NT2/D1 (cell line): Measurements from ENCODE around the gene SERINC5.
"Not testable (repeated sequence)": the region's sequence is repeated elsewhere in the genome, so short reads cannot be mapped to it uniquely, and the experiment has no call there.

Source experiments
- DNase-seq: peaks from one replicate; pipeline ENCODE4 v3.0.0-alpha.2; 2011; ENCODE audit warnings: low read depth, low spot score
- H3K27me3 ChIP-seq: 2 replicates; pipeline ENCODE4 v1.6.0; 2011; ENCODE audit warnings: mild to moderate bottlenecking; ENCODE audit not compliant: insufficient read length, insufficient read depth
- H3K36me3 ChIP-seq: 2 replicates; pipeline ENCODE4 v1.6.1; 2011; ENCODE audit warnings: mild to moderate bottlenecking, low read length, mixed read lengths; ENCODE audit not compliant: insufficient read depth, insufficient read length
- H3K4me1 ChIP-seq: 2 replicates; pipeline ENCODE4 v1.5.1; 2011; ENCODE audit not compliant: insufficient read depth, insufficient read length
- H3K4me3 ChIP-seq: 2 replicates; pipeline ENCODE4 v1.5.1; 2011; ENCODE audit warnings: low read depth; ENCODE audit not compliant: insufficient read length
- H3K9ac ChIP-seq: 2 replicates; pipeline ENCODE4 v1.6.0; 2011; ENCODE audit warnings: low read depth; ENCODE audit not compliant: insufficient read length
- H3K9me3 ChIP-seq: 2 replicates; pipeline ENCODE4 v1.5.1; 2011; ENCODE audit warnings: mild to moderate bottlenecking, low read length; ENCODE audit not compliant: insufficient read depth
- SUZ12 ChIP-seq: IDR thresholded peaks from 2 replicates; pipeline ENCODE4 v1.6.1; 2011; ENCODE audit not compliant: insufficient read length, insufficient read depth; ENCODE audit errors: extremely low read depth
- YY1 ChIP-seq: IDR thresholded peaks from 2 replicates; pipeline ENCODE4 v1.6.1; 2011; ENCODE audit not compliant: insufficient read length, insufficient read depth
- ZNF274 ChIP-seq: IDR thresholded peaks from 2 replicates; pipeline ENCODE4 v1.6.1; 2011; ENCODE audit warnings: mild to moderate bottlenecking, low read depth, low read length

The SERINC5 gene

DNA sequence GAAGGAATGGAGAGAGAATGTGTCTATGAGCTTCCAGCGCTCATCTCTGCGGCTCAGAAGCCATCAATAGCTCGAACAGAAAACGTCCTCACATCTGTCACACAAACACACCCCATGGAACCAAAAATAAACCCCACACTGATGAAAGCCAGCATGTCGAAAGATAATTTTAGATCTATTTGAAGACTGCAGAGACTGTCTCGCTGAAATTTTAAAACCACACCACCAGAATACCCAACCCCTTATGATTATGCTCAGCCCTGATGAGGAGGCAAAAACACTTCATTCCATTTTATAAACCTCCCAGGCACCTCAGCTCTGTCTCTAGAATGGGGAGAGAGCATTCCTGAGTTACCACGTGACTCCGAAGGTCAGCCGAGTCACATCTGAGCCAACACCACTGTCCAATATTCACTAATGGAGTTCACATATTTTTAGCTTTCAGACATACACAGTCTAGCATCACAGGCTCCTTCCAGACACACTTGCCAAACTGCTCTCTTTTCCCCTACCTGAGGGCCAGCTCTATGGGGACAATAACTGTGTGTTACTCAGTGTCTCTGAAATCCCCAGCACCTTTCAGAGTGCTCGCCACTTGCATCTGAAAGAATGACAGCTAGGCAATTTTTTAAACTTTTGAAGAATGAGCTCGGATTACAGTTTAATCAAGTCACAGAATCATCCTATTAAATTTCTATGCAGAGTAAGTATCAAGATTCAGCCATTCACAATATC, 63.2 kb downstream of the SERINC5 start:
- Histone ChIP-seq H3K4me3 (no peak overlapping the region), H3K9me3 (no peaks in the 10 kb centered on the region), H3K4me1 (peaks cover 8% of the 10 kb centered on the region), H3K36me3 (peaks cover 11% of the 10 kb centered on the region), H3K9ac (peak overlapping the region; percentile 16), H3K27me3 (no peaks in the 10 kb centered on the region)
- TF ChIP-seq ZNF274 (no peak), SUZ12 (no peak), YY1 (no peak)
- no peak for DNase-seq

DNA sequence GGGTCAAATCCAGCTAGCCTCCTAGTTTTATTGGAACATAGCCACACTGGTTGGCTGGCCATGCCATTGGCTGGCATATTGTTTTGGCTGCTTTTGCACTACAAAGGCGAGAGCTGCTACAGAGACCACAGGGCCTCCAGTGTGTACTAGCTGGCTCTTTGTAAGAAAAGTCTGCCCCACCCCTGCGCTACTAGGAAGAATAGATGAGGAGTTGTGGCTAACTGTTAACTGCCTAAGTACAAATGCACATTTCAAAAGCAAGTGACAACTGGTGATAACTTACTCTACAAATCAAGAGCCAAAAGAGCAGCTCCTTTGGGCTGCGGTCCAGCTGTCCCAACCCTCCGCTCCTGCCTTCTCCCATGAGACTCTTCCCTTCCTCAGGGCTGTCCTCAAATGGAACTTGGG, 63.9 kb downstream of the SERINC5 start:
- peak overlapping the region; percentile 16 for H3K9ac ChIP-seq

GRCh38 chr5:80191397-80191796, 64.5 kb downstream of the SERINC5 start:
- DNase-seq = no peak
- TF ChIP-seq YY1 (no peak), SUZ12 (no peak), ZNF274 (no peak)
- Histone ChIP-seq H3K9ac (no peak overlapping the region), H3K9me3 (no peaks in the 10 kb centered on the region), H3K36me3 (peaks cover 2% of the 10 kb centered on the region), H3K4me3 (no peak overlapping the region), H3K27me3 (no peaks in the 10 kb centered on the region), H3K4me1 (peaks cover 8% of the 10 kb centered on the region)

More for the DNA sequence above, 63.9 kb downstream of the SERINC5 start:
- Histone ChIP-seq H3K9me3 (no peaks in the 10 kb centered on the region), H3K4me1 (peaks cover 8% of the 10 kb centered on the region), H3K36me3 (peaks cover 8% of the 10 kb centered on the region), H3K27me3 (no peaks in the 10 kb centered on the region), H3K4me3 (no peak overlapping the region)
- TF ChIP-seq ZNF274 = no peak
- TF ChIP-seq YY1 = no peak
- TF ChIP-seq SUZ12 = no peak
- peak; percentile 82 for DNase-seq

DNA sequence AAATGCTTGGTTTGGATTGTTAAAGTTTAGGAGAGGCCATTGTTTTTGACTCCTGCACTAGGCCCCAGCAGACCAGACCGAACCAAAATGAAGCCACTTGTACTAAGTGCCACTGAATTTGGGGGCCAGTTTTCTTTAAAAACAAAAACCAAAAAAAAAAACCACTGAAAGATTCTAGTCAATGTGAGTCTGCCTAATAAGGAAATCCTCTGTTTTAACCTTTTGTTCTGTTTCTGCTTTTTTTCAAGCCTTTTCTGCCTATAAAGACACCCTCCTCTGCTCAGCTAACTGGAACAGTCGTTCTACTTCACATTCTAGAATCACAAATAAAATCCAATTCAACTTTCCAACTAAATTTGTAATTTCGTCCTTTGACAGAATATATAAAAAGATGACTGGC, 64.9 kb downstream of the SERINC5 start:
- no peaks in the 10 kb centered on the region for H3K27me3 ChIP-seq
- DNase-seq = no peak
- H3K4me3 ChIP-seq = no peak overlapping the region
- no peak for TF ChIP-seq YY1
- no peak for TF ChIP-seq SUZ12
- no peak for TF ChIP-seq ZNF274
- peaks cover 7% of the 10 kb centered on the region for H3K4me1 ChIP-seq
- no peak overlapping the region for H3K9ac ChIP-seq
- peaks cover 1% of the 10 kb centered on the region for H3K36me3 ChIP-seq
- no peaks in the 10 kb centered on the region for H3K9me3 ChIP-seq

DNA sequence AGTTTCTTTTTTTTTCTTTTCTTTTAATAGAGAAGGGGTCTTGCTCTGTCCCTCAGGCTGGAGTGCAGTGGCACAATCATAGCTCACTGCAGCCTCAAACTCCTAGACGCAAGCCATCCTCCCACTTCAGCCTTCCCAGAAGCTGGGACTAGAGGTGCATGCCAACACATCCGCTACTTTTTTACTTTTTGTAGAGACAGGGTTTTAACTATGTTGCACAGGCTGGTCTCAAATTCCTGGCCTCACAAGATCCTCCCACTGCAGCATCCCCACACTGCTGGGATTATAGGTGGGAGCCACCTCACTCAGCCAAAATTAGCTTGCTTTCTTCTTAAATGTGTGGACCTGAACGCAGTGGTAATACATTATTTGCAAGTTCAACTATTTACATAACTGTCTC, 66.1 kb downstream of the SERINC5 start:
- H3K4me1 ChIP-seq = peaks cover 9% of the 10 kb centered on the region
- H3K36me3 ChIP-seq = no peaks in the 10 kb centered on the region
- TF ChIP-seq ZNF274 = no peak
- TF ChIP-seq SUZ12 = no peak
- TF ChIP-seq YY1 = no peak
- no peak for DNase-seq
- H3K27me3 ChIP-seq = no peaks in the 10 kb centered on the region
- H3K9ac ChIP-seq = no peak overlapping the region
- no peak overlapping the region for H3K4me3 ChIP-seq
- H3K9me3 ChIP-seq = no peaks in the 10 kb centered on the region

GRCh38 chr5:80189201-80189600, 66.6 kb downstream of the SERINC5 start:
- no peak overlapping the region for H3K4me3 ChIP-seq
- no peak for TF ChIP-seq ZNF274
- TF ChIP-seq SUZ12 = no peak
- TF ChIP-seq YY1 = no peak
- H3K36me3 ChIP-seq = no peaks in the 10 kb centered on the region
- no peaks in the 10 kb centered on the region for H3K9me3 ChIP-seq
- H3K4me1 ChIP-seq = peaks cover 9% of the 10 kb centered on the region
- no peaks in the 10 kb centered on the region for H3K27me3 ChIP-seq
- no peak for DNase-seq
- no peak overlapping the region for H3K9ac ChIP-seq

DNA sequence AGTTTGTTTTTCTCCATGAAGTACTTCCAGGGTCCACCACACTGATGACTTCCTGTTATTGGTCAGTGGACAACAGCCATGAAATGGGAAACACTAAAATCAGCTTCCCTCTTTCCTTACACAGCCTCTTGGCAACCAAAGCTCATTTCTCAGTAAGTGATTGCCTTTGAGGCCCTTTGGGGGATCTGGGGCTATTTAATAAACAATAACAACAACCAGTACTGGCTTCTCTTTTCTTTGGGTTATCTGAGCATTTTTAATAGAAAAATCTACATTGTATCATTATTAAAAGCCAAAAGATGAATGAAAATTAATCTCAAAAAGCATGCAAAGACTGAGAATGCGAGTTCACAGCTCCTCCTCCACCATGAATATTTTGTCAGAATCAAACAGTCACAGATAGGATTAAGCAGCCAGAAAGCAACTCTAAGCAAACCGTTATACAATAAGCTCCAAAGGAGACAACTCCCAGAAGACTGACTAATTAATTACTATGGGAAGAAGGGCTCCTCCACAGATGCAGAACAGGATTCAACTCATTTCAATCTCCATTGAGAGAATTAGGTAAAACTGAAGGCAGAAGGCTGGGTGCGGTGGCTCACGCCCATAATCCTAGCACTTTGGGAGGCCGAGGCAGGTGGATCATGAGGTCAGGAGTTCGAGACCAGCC, 68.3 kb downstream of the SERINC5 start:
- Histone ChIP-seq H3K9ac (no peak overlapping the region), H3K4me1 (peaks cover 3% of the 10 kb centered on the region), H3K36me3 (no peaks in the 10 kb centered on the region), H3K27me3 (no peaks in the 10 kb centered on the region), H3K9me3 (no peaks in the 10 kb centered on the region), H3K4me3 (no peak overlapping the region)
- no peak for TF ChIP-seq SUZ12
- TF ChIP-seq YY1 = no peak
- no peak for TF ChIP-seq ZNF274
- no peak for DNase-seq

DNA sequence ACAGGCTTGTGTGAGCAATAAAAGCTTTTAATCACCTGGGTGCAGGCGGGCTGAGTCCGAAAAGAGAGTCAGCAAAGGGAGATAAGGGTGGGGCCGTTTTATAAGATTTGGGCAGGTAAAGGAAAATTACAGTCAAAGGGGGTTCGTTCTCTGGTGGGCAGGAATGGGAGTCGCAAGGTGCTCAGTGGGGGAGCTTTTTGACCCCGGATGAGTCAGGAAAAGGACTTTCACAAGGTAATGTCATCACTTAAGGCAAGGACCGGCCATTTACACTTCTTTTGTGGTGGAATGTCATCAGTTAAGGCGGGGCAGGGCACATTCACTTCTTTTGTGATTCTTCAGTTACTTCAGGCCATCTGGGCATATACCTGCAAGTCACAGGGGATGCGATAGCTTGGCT, 70.3 kb downstream of the SERINC5 start:
- not testable (repeated sequence) for H3K36me3 ChIP-seq, H3K9ac ChIP-seq, H3K9me3 ChIP-seq, H3K27me3 ChIP-seq, H3K4me1 ChIP-seq, H3K4me3 ChIP-seq
- peak; percentile 33 for DNase-seq
